Stimulated activated CD8-positive, alpha-beta memory T cell treated with anti-CD3 and anti-CD28 coated beads, Interleukin-15, amount 100 ng/mL, for 24 hours (primary cell): ENCODE results near the gene HDAC7.
"Not testable (repeated sequence)": the region's sequence is repeated elsewhere in the genome, so short reads cannot be mapped to it uniquely, and the experiment has no call there.

Experiments used
- DNase-seq: peaks from one replicate; pipeline ENCODE4 v3.0.0-alpha.2; 2020; ENCODE audit warnings: low read depth

The HDAC7 gene

DNA sequence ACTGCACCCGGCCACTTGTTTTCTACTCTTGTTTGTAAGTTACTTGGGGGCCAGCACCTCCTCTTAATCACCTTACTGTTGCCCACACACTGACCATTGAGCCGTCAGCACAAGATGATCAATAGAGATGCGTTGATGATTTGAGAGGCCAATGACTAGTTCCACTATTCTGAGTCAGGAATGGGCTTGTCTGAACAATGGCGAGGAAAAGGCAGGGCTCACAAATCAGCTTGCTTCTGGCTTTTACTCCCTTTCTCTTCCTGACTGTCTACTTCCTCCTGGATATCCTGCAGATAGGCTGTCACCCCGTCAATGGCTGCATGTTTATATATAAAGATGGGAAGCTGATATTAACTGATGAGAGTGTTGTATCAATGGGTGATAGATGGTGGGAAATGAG is 29.1 kb upstream of the HDAC7 start:
- no peak for DNase-seq

DNA sequence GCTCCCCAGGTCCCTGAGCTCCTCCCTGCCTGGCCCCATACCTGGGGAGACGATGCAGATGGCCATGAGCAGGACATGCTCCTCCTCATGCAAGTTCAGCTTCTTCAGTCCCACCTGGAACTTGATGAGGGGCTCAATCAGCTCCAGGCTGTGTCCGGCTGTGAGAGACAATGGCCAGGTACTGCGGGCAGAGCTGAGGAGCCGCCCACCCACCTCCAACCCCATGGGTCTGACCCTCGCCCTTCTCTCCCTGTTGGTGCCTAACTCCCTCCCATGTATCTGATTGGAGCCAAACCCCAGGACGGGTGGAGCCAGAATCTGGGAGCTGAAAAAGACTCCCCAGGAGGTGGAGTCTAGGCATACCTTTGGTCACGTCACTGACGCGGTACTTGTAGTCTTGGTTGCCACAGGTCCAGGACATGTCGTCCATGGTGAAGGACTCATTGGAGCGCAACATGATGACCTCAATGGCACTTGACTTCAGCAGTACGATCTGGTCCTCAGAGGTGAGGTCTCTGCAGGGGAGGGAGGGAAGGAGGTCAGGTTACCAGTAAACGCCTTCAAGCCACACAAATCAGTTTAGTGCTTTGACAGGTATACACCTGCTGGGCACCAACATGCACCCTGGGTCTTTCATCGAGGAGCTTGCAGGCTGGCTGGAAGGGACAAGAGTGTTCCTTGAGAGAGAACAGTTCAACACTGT is 26.7 kb upstream of the HDAC7 start:
- no peak for DNase-seq

DNA sequence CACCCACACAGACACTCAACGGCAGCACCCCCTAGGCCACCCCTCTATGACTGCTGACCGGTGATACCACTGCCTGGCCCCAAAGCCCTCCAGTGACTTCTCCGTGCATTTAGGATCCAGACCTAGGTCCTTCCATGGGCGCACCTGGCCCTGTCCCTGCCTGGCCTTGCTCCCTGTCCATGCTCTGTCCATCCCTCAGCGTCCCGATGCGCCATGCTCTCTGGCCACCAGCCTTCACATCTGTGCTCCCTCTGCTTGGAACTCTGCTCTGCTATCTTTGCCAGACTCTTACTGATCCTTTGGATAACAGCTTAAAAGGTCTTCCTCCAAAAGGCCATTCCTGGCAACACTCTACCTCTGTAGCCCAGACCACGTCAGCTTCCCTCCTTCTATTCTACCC is 25.4 kb upstream of the HDAC7 start:
- no peak for DNase-seq

DNA sequence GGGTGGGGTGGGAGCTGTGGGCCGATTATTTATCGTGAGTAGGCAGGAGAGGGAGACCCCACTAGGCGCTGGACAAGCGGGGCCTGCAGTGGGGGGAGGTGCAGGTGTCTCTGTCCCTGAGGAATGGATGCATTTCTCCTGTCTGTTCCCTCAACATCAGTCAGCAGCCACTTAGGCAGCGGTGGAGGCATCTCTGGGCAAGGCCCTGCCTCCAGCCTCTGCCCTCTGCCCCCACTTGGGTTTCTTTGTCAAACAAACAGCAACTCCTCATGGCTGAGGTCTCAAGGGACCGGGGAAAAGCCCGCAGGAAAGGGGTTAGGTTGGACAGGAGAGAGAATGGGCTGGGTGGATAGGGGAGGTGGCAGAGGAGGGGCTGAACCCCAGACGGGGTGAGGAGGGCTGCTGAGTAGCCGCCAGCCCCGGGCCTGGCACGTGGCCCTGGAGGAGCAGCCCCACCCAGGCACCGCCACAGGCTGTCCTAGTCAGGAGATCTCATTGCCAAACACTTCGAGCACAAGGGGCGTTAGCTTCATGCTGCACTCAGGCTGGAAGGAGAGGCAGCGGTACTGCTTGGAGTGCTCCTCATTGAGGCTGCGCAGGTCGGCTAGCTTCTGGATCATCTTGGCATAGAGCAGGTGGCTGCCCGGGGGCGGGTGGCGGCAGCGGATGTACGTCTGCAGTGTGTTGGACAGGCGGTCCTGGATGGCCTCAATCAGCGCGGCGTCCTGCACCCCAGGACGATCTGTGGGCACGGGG is 24.7 kb upstream of the HDAC7 start:
- no peak for DNase-seq

DNA sequence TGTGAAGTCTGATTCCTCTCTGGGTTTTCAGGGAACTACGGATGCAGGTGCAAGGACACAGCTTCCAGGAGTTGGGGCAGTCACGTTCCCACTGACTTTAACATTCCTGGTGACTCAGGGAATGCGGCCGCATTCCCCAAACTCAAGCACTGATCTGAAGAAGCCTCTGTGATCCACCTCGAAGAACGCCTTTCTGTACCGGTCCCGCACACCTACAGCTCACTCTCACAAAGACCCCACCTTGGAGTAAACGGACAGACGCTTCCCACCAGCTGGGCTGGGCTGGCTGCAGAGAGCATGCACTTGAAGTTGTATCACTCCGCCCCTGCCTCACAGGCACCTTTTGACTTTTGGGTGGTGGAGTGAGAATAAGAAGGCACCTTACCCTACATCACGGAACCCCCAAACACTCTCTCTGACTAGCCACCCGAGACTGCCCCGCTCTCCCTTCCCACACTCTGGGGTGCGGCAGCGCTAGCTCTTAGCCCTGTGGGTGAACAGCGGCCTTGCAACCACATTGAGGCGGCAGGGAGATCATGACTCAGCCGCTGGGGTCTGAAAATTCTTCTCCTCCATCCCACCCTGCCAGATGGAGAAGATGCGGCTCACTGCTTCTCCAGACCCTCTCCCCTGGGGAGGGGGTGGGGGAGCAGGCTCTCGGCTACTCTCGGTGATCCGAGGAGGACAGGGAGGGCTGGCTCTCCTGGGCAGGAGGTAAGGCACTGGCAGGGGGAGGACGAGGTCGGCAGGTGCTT is 23.7 kb upstream of the HDAC7 start:
- DNase-seq, result no peak

DNA sequence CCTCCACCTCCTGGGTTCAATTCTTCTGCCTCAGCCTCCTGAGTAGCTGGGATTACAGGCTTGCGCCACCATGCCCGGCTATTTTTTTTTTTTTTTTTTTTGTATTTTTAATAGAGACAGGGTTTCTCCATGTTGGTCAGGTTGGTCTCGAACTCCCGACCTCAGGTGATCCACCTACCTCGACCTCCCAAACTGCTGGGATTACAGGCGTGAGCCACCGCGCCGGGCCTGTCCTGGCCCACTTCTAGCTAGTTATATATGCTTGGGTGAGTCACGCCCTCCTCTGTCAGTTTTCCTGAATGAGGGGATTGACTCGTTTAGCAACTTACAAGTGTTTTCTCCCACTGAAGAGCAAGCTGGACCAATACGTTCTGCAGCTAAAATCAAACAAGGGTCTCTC is 22.8 kb upstream of the HDAC7 start:
- not testable (repeated sequence) for DNase-seq

DNA sequence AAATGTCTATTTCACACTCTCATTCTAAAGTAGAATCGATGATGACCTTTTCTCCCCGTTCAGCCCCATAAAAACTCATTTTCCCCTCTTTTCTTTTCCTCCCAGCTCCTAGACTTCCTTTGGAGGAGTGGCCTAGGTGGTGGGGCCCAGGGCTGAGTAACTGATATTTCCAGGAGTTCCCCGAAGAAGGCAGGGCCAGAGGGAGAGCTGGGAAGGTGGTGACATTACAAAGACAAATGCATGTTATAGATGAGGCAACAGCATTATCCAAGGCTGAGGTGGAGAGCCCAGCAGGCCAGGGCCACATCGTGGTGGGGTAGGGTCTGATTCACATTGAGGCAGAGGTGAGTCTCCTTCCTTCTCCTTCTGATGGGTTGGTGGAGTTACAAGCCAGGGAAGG is 22.2 kb upstream of the HDAC7 start:
- no peak for DNase-seq

DNA sequence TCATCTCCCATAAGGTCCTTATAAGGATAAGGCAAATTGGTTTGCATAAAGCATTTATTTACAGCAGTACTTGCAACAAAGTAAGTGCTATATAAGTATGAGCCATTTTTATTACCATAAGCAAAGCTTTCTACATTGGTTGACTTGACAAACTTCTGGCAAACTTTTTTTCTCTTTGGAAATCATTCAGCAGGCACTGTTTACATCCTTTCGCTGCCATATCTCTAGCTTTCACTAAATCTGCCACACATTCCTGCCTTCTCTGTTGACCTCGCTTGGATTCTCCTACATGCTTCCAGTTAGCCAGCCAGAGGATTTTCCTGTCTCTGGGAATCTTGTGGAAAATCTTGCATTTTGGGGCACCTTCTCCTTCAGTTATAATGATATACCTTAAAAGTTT is 21.8 kb upstream of the HDAC7 start:
- DNase-seq, result no peak

DNA sequence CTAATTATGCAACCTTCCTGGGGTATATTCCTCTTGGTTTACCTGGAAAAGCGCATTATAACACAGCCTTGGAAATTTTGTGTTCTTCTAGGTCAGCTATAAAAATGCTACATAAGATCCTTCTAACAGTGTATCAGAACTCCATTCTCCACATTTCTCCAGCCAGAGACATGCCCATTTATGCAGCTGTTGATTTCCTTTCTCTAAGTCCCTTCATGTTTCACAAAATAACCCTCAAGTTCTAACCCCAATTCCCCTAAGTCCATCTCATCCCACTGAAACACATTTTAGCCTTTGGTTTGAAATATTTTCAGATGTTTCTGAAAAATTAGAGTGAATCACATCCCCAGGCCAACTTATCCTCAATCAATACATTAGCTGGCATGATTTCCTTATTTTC is 20.9 kb upstream of the HDAC7 start:
- DNase-seq, result no peak

DNA sequence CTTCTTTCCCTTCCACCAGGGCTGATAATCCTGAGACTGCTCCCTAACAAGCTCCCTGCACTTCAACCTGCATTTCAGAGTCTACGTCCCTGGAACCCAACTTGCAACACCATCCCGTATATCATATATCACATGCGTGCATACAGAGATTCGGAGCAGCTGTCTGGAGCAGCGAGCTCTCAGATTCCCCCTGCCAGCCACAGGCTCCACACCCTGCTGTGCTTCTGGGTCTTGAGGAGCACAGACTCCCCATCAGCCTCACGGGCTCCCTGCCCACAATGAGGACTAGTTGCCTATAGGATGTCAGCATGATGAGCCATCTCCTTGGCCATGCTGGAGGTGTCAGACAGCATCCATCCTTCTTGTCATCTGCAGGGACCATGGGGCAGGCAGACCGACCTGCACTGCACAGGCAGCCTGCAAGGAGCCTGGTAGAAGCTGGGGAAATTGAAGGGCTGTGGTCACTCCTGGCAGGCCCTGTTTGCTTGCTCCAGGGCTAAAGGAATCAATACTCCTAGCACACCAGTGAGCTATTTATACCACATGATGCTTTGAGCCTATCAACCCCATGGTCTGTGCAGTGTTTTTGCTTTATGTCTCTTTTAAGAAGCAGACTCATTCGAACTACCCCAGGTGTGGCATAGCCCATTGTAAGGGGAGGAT is 19.6 kb upstream of the HDAC7 start:
- DNase-seq, result no peak

DNA sequence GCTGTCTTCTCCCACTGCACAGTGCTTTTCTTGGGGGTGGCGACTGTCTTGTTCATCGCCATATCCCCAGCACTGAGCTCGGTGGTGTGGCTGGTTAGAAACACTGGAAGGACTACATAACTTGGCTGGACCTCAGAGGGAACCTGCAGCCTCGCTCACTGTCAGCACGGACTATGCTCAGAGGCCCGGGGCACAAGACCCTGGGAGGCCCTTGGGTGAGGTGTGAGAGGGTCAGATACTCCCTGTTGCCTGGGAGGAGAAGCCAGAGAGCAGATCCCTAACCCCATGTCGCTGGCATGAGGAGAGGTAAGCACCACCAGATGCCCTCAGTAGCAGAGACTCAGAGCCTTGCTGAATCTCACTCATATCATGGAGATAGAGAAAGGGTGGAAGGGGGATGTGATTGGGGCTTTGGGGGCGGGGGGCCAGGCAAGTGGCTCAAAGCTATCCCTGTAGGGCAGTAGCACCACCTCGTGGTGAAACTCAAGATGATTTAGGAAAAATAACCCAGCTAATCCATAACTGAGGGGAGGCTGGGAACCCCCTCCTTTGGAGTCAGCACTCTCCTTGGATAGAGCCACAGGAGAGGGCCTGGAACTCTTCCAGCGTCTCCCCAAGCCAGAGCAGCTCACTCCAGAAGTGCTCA is 18.7 kb upstream of the HDAC7 start:
- no peak for DNase-seq

DNA sequence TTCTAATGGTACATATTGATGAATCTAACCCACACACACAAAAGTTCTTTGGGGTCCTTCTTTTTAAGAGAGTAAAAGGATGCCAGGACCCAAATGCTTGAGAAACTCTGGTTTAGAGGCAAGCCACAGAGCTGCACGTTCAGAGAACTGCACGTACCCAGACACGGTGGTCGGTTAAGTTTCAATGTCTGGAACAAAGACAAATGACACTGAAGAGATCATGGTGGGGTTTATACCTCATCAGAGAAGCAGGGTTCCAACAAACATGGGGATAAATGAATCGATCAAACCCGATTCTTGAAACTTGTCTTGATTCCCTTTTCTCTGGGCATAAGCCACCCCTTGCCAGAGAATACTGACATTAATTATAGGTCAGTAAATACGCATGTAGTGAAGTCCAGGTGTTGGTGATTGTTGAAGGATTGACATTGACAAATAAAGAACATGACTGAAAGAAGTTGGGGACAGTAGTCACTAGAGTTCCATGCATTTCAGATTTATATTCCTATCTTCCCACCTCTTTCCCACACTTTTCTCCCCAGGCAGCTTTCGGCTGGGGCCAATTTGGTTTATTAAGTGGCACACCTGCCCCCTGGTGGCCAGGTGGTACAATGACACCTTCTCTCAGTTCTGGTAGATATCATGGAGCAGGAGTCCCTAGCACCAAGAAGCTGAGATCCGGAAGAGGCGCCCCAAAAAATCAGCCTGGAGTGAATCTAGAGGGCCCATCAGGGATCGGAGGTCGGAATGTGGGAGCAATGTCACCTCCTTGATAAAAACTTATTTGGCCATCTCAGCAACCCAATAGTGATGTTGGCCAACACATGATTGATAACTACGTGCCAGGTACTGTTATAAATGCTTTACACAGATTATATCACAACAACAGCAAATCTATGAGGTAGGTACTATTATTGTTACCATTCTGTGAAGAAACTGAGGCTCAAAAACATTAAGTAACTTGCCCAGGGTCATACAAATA is 17.8 kb upstream of the HDAC7 start:
- no peak for DNase-seq

DNA sequence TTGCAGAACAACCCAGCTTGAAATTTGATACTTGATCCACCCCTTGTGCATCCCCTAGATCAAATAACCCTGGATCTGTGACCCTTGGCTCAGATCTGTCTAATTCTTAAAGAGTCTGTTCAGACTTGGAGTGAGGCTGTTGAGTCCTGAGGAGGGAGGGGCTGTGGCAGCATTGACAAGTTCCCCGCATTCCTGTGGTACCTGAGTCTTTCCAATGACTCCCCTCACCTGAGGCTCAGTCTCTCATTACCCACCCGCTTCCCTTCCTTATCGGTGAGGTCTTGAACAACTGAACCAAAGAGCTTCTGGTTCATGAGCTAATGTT is 16.1 kb upstream of the HDAC7 start:
- no peak for DNase-seq

DNA sequence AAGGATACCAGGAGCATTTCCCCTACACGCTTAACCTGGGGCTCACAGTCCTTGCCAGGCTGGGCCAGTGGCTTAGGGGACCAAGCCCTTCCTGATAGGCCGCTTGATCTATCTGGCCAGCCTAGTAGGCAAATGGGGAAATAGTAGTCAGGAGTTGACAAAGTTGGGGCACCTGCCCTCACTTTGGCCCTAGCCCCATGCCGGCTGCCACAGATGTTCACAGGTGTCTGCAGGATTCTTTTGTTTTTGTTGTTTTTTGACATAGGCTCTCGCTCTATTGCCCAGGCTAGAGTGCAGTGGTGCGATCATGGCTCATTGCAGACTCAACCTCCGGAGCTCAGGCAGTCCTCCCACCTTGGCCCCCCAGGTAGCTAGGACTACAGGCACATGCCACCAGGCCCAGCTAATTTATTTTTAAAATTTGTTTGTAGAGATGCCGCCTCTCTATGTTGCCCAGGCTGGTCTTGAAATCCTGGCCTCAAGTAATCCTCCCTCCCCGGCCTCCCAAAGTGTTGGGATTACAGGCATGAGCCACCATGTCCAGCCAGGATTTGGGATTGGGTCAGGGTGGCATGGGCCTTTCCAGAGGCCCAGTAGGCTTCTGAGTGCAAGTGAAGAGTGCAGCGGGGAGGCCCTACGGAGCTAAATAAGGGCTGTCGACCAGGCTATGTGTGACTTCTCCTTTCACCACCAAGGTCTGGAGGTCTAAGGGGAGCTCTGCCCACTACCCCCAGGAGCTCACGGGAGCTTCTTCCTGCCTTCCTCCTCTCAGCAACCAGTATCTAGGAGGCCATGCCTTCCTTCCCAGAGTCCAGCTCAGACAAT is 15.5 kb upstream of the HDAC7 start:
- no peak for DNase-seq

DNA sequence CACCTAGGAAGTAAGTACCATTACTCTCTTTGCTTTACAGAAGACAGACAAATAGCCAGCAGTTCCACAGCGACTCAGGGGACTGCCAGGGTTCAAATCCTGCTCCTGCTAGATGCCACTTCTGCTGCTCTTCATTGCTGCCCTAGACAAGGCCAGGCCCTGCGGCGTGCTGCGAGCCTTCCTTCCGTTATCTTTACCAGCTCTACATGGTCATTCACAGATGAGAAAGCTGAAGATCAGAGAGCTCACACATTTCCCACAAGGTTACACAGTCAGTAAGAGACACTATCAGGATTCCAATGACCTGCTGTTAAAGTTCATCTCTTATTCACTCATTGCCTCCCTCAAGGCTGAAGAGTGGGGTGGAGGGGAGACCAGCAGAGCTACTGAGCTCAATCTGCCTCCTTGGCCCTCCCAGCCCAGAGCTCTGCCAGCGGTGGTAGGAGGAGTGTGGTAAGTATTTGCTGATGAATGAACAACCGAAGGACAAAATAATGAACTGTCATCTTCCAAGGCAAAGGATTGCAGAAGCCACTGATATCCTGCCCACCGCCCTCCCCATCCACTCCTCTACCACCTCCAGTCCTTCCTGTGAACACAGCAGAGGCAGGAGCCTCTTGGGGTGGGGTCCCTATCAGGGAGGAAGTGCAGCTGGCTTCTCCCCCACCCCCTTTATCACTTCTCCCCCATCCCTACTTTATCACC is 14.6 kb upstream of the HDAC7 start:
- no peak for DNase-seq

DNA sequence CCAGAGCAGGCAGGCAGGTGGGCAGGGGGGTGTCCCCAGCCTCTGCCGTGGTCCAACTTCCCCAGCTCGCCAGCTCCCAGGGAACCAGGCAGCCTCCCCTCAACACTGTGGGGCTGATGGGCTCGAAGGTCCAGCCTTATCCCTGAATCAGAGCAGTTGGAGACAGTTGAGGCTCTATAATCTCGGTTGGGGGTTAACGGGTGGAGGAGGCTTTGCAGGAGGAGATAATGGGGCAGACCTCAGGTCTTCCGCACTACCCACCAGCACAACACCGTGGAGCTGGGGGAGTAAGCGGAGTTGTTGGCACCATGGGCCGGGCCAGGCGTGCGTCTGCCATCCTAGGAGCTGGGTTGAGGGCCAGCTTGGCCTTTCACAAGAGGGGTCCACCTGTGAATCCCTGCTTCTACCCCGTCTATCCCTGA is 13.9 kb upstream of the HDAC7 start:
- no peak for DNase-seq

DNA sequence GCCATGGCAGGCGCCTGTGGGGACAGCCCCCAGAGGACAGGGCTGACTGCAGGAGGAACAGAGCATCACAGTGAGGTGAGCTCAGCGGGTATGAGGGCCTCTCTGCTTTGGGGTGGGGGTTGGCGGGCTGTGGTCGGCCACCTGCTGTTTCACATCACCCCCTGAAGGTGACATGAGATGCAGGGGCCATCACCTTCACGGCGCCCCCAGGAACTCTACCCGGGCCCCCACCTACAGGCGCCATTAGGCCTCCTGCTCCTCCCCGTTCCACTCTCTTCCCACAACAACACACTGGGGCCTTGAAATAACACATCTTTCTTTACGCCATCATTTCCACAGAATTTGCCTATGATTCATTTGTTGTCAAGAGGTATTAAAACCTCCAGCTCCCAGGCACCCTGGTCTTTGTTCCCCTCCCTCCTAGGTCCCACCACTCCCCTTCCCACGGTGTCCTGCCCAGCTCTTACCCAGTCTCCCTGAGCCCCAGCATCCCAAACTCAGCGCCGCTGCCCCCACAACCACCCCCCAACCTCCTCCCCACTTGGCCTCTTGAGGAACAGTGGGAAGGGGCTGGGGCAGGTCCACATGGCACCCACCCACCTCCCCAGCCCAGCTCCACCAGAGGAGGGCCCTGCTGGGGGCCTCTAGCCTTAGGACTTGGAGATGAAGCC is 12.7 kb upstream of the HDAC7 start:
- no peak for DNase-seq

DNA sequence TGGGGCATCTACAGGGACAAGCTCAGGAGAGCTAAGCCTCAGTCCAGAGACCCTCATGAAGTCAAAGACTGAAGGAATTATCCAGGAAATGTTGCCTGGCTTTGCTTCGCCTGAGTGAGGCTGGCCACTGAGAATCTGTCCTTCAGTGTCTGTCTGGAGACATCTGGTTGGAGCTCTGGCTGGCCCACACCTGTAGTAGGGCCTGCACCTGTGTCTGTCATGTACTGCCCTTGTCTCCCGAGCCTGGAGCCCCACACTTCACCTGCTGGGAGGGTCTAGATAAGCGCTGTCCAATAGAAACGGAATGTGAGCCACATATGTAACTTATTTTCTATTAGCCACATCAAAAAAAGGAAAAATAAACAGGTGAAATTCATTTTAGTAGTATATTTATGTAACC is 9.9 kb upstream of the HDAC7 start:
- no peak for DNase-seq

DNA sequence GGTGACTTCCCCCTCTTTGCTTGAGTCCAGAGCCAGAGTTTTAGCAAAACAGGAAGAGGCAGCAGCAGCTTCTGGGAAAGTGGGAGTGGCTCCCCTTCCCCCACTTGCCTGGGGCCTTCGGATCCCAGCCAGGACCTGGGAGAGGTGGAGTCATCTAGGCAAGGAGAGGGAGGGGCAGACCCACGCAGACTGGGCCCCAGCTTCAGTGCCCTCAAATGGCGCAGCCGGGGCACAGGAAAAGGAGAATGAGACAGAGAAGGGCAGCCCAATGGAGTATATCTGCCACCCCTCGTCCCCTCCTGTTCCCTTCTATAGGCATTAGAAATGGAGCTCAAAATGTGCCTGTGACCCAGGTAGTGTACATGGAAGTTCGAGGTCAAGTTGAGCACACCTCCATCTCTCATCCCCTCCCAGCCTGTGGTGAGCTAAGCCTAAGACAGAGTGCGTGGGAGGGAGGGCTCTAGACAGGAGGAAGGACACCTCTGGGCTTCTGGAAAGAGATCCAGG is 9.3 kb upstream of the HDAC7 start:
- no peak for DNase-seq
